DMS79 treated with DMSO at 0.1 percent for 48 hours (cell line): ENCODE data around the gene CNDP1.
"Not testable (repeated sequence)": the region's sequence is repeated elsewhere in the genome, so short reads cannot be mapped to it uniquely, and the experiment has no call there.

Source experiments
- DNase-seq: peaks from one replicate; lab custom pipeline; 2025; lab: John Stamatoyannopoulos, UW

CNDP1 gene

GRCh38 chr18:74520096-74520833 lies 14.0 kb upstream of the CNDP1 start:
- no peak for DNase-seq

GRCh38 chr18:74521068-74521725 lies 13.1 kb upstream of the CNDP1 start:
- no peak for DNase-seq

GRCh38 chr18:74522635-74523548 lies 11.4 kb upstream of the CNDP1 start:
- DNase-seq, result peak; percentile 54

- DNase-seq, result peak; percentile 59
Observed at GRCh38 chr18:74524097-74524496, 10.2 kb upstream of the CNDP1 start.

- DNase-seq, result not testable (repeated sequence)
Observed at GRCh38 chr18:74524915-74525314, 9.4 kb upstream of the CNDP1 start.

- no peak for DNase-seq
Observed at GRCh38 chr18:74525741-74526140, 8.6 kb upstream of the CNDP1 start.

- no peak for DNase-seq
Observed at GRCh38 chr18:74526488-74526887, 7.8 kb upstream of the CNDP1 start.

- DNase-seq, result no peak
Observed at GRCh38 chr18:74528478-74528877, 5.8 kb upstream of the CNDP1 start.

- DNase-seq, result no peak
Observed at GRCh38 chr18:74528913-74529312, 5.4 kb upstream of the CNDP1 start.

- DNase-seq, result no peak
Observed at GRCh38 chr18:74529378-74529777, 4.9 kb upstream of the CNDP1 start.

- DNase-seq, result no peak
Observed at GRCh38 chr18:74529811-74530583, 4.3 kb upstream of the CNDP1 start.

- DNase-seq, result no peak
Observed at GRCh38 chr18:74530584-74530862, 3.8 kb upstream of the CNDP1 start.

GRCh38 chr18:74531043-74531442 lies 3.3 kb upstream of the CNDP1 start:
- no peak for DNase-seq

GRCh38 chr18:74532511-74533025 lies 1.7 kb upstream of the CNDP1 start:
- DNase-seq, result no peak

- no peak for DNase-seq
Observed at GRCh38 chr18:74533666-74534065, 634 bp upstream of the CNDP1 start.

- no peak for DNase-seq
Observed at GRCh38 chr18:74534981-74535649, 815 bp downstream of the CNDP1 start.

- no peak for DNase-seq
Observed at GRCh38 chr18:74539289-74539688, 5.0 kb downstream of the CNDP1 start.

- DNase-seq, result peak; percentile 16
Observed at GRCh38 chr18:74540652-74541421, 6.5 kb downstream of the CNDP1 start.

- DNase-seq, result no peak
Observed at GRCh38 chr18:74541703-74542555, 7.6 kb downstream of the CNDP1 start.

GRCh38 chr18:74544898-74545297 lies 10.6 kb downstream of the CNDP1 start:
- DNase-seq, result no peak
